Liver (tissue), 9 donors: ENCODE data around the gene PMS1. TPM values are rescaled to one million over a fixed set of nuclear protein-coding genes. Genes with fewer than 3 reads are reported as not detected.

ENCODE experiments used
- DNase-seq: peaks from one replicate; pipeline ENCODE4 v3.0.0-alpha.2; 2017; ENCODE audit warnings: low spot score
- H3K27ac ChIP-seq, 2 donors: one replicate each; pipeline ENCODE4 v1.7.0; 2013; ENCODE audit warnings: inconsistent platforms in 2 of 2, low read length in 2 of 2, control low read depth in 1 of 2, low read depth in 1 of 2, mild to moderate bottlenecking in 1 of 2
- H3K27me3 ChIP-seq, 4 donors: one replicate each; pipeline versions ENCODE4 v1.6.1 to v1.7.0; 2013; ENCODE audit warnings: low read length in 3 of 4, inconsistent platforms in 1 of 4, mild to moderate bottlenecking in 1 of 4, moderate library complexity in 1 of 4; ENCODE audit not compliant: control insufficient read depth in 4 of 4, insufficient read depth in 4 of 4
- H3K36me3 ChIP-seq, 4 donors: one replicate each; pipeline versions ENCODE4 v1.6.1 to v1.7.0; 2013; ENCODE audit warnings: low read length in 3 of 4, mild to moderate bottlenecking in 3 of 4, low read depth in 1 of 4, moderate library complexity in 1 of 4; ENCODE audit not compliant: control insufficient read depth in 4 of 4, insufficient read depth in 3 of 4
- H3K4me1 ChIP-seq, 4 donors: one replicate each; pipeline versions ENCODE4 v1.6.1 to v1.7.0; 2013; ENCODE audit warnings: low read length in 3 of 4, mild to moderate bottlenecking in 3 of 4, moderate library complexity in 1 of 4; ENCODE audit not compliant: control insufficient read depth in 4 of 4, insufficient read depth in 4 of 4
- H3K4me3 ChIP-seq, 3 donors: one replicate each; pipeline versions ENCODE4 v1.6.1 to v1.7.0; 2013; ENCODE audit warnings: low read length in 3 of 3, control low read depth in 1 of 3, low read depth in 1 of 3, mild to moderate bottlenecking in 1 of 3
- H3K9ac ChIP-seq, 2 donors: one replicate each; pipeline ENCODE4 v1.7.0; 2013; ENCODE audit warnings: low read length in 2 of 2, mild to moderate bottlenecking in 2 of 2, moderate library complexity in 2 of 2, control low read depth in 1 of 2, low read depth in 1 of 2
- H3K9me3 ChIP-seq, 4 donors: one replicate each; pipeline versions ENCODE4 v1.6.1 to v1.7.0; 2013; ENCODE audit warnings: low read length in 3 of 4; ENCODE audit not compliant: control insufficient read depth in 4 of 4
- CTCF ChIP-seq: fragments of 150-350 bp; IDR thresholded peaks from 2 replicates; pipeline ENCODE4 v1.5.1; 2017; ENCODE audit warnings: improper control_type of control experiment, low read depth, low read length; ENCODE audit not compliant: missing input control
- EGR1 ChIP-seq, 2 donors: IDR thresholded peaks; 2 replicates each; pipeline ENCODE4 v1.6.1; 2016 to 2018; ENCODE audit warnings: antibody characterized with exemption in 2 of 2, low read depth in 2 of 2
- FOXA1 ChIP-seq: IDR thresholded peaks from 2 replicates; pipeline ENCODE4 v1.6.1; 2016; ENCODE audit warnings: antibody characterized with exemption
- FOXA2 ChIP-seq: IDR thresholded peaks from 2 replicates; pipeline ENCODE4 v1.6.1; 2016; ENCODE audit warnings: antibody characterized with exemption
- GABPA ChIP-seq, 2 donors: IDR thresholded peaks in 1 of 2; conservative IDR thresholded peaks in 1 of 2; 2 replicates each; pipeline ENCODE4 v1.6.1; 2016; ENCODE audit warnings: antibody characterized with exemption in 2 of 2, mild to moderate bottlenecking in 1 of 2, moderate library complexity in 1 of 2
- HNF4A ChIP-seq, 2 donors: conservative IDR thresholded peaks; 2 replicates each; pipeline ENCODE4 v1.6.1; 2016; ENCODE audit warnings: antibody characterized with exemption in 2 of 2, mild to moderate bottlenecking in 2 of 2
- HNF4G ChIP-seq: IDR thresholded peaks from 2 replicates; pipeline ENCODE4 v1.6.1; 2016; ENCODE audit warnings: antibody characterized with exemption
- JUND ChIP-seq, 2 donors: IDR thresholded peaks; 2 replicates each; pipeline ENCODE4 v1.6.1; 2016; ENCODE audit warnings: antibody characterized with exemption in 2 of 2
- MAX ChIP-seq: IDR thresholded peaks from 2 replicates; pipeline ENCODE4 v1.6.1; 2016; ENCODE audit warnings: antibody characterized with exemption
- NR2F2 ChIP-seq: IDR thresholded peaks from 2 replicates; pipeline ENCODE4 v1.6.1; 2016; ENCODE audit warnings: antibody characterized with exemption
- RAD21 ChIP-seq, 2 donors: IDR thresholded peaks; 2 replicates each; pipeline ENCODE4 v1.6.1; 2016; ENCODE audit warnings: antibody characterized with exemption in 2 of 2, mild to moderate bottlenecking in 2 of 2
- REST ChIP-seq: IDR thresholded peaks from 2 replicates; pipeline ENCODE4 v1.6.1; 2016; ENCODE audit warnings: antibody characterized with exemption, mild to moderate bottlenecking
- RXRA ChIP-seq, 2 donors: IDR thresholded peaks; 2 replicates each; pipeline ENCODE4 v1.6.1; 2017 to 2018; ENCODE audit warnings: antibody characterized with exemption in 2 of 2, mild to moderate bottlenecking in 1 of 2
- SP1 ChIP-seq: IDR thresholded peaks from 2 replicates; pipeline ENCODE4 v1.6.1; 2018; ENCODE audit warnings: antibody characterized with exemption, mild to moderate bottlenecking
- TAF1 ChIP-seq: conservative IDR thresholded peaks from 2 replicates; pipeline ENCODE4 v1.6.1; 2016; ENCODE audit warnings: antibody characterized with exemption, mild to moderate bottlenecking
- YY1 ChIP-seq: IDR thresholded peaks from 2 replicates; pipeline ENCODE4 v1.6.1; 2016; ENCODE audit warnings: antibody characterized with exemption, mild to moderate bottlenecking
- WGBS: extraction: QIAGEN DNeasy Blood & Tissue Kit; methylation state at CpG from one replicate; pipeline ENCODE4 v1.1.7; 2013; 5-methylcytosine and 5-hydroxymethylcytosine counted together
- polyA plus RNA-seq, 2 donors: library from polyadenylated mRNA; stranded (reverse) in 1 of 2; unstranded in 1 of 2; fragments of 200-250 nt in 1 of 2; fragments of >200 nt in 1 of 2; fragmentation: Nextera tagmentation in 1 of 2; extraction: Ambion mirVana in 1 of 2; gene quantifications; one replicate each; pipeline versions ENCODE4 v1.2.1 to v1.2.3, GENCODE V29; 2013 to 2015
- total RNA-seq, 2 donors: library from RNA; depleted of rRNA; stranded (reverse); fragments of >200 nt; gene quantifications; one replicate each; pipeline ENCODE4 v1.2.3, GENCODE V29; 2014
- TF ChIP-seq, protein P1 (sequence below): IDR thresholded peaks from 2 replicates; pipeline ENCODE4 v1.6.1; 2016; ENCODE audit warnings: antibody characterized with exemption
- TF ChIP-seq, protein P2 (sequence below): IDR thresholded peaks from 2 replicates; pipeline ENCODE4 v1.6.1; 2016; ENCODE audit warnings: antibody characterized with exemption
- donor health status: healthy.
- donor health status: healthy.
- donor health status: healthy.
- donor health status: healthy.
- donor health status: healthy.

Gene PMS1
- total and polyA plus RNA-seq, 4 donors: 3.0 to 19.2 (median 8.7) TPM

DNA sequence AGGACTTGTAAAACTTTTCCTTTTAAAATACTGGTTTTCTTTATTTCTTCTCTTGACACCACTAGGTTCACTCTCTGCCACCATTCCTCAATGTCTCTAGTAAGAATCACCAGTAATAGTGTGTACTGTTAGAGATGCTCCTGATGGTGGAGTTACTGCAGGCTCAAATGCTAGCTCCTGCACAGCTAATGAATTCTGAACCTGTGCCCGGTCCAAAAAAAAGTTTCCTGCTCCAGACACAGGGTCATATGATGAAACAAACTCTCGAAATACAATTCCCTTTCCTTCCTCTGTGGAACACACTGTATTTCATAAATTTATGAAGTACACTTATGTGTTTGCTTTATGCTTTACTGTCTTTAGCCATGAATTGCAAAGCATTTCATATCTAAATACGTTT is 19.2 kb downstream of the PMS1 start:
- TF ChIP-seq HNF4A (conservative IDR thresholded peaks at IDR 0.05): no peak
- TF ChIP-seq CTCF: no peak
- TF ChIP-seq FOXA2: no peak
- TF ChIP-seq JUND (IDR thresholded peaks at IDR 0.05): no peak
- TF ChIP-seq MAX: no peak
- TF ChIP-seq SP1: no peak
- TF ChIP-seq, protein P1, sequence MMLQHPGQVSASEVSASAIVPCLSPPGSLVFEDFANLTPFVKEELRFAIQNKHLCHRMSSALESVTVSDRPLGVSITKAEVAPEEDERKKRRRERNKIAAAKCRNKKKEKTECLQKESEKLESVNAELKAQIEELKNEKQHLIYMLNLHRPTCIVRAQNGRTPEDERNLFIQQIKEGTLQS: no peak
- TF ChIP-seq EGR1 (IDR thresholded peaks at IDR 0.05; ENCODE audit: low read depth in 2 of 2): no peak
- TF ChIP-seq NR2F2: no peak
- TF ChIP-seq YY1: no peak
- no peak for TF ChIP-seq RXRA (IDR thresholded peaks at IDR 0.05)
- TF ChIP-seq GABPA (IDR thresholded peaks at IDR 0.05 in 1 of 2, conservative IDR thresholded peaks at IDR 0.05 in 1 of 2): no peak
- no peak for TF ChIP-seq HNF4G
- TF ChIP-seq, protein P2, sequence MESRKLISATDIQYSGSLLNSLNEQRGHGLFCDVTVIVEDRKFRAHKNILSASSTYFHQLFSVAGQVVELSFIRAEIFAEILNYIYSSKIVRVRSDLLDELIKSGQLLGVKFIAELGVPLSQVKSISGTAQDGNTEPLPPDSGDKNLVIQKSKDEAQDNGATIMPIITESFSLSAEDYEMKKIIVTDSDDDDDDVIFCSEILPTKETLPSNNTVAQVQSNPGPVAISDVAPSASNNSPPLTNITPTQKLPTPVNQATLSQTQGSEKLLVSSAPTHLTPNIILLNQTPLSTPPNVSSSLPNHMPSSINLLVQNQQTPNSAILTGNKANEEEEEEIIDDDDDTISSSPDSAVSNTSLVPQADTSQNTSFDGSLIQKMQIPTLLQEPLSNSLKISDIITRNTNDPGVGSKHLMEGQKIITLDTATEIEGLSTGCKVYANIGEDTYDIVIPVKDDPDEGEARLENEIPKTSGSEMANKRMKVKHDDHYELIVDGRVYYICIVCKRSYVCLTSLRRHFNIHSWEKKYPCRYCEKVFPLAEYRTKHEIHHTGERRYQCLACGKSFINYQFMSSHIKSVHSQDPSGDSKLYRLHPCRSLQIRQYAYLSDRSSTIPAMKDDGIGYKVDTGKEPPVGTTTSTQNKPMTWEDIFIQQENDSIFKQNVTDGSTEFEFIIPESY: no peak
- no peak for TF ChIP-seq FOXA1
- no peak for TF ChIP-seq RAD21 (IDR thresholded peaks at IDR 0.05)
- no peak for TF ChIP-seq REST
- no peak for TF ChIP-seq TAF1
- DNase-seq: no peak
- peaks cover 1 to 4% (median 3%) of the 10 kb centered on the region in 4 donors for H3K36me3 ChIP-seq
- no peaks in the 10 kb centered on the region for H3K27me3 ChIP-seq
- 87% methylated on average over 3 of the region's 3 CpGs for WGBS
- no peaks in the 10 kb centered on the region for H3K9me3 ChIP-seq
- H3K4me1 ChIP-seq: no peaks in the 10 kb centered on the region
- no peak overlapping the region for H3K9ac ChIP-seq
- H3K27ac ChIP-seq: no peak overlapping the region
- H3K4me3 ChIP-seq: no peak overlapping the region
